MCF 10A (cell line): ENCODE results near the gene OPCML. TPM values are rescaled to one million over a fixed set of nuclear protein-coding genes. Genes with fewer than 3 reads are reported as not detected.

Experiments used
- BruUV-seq: library from RNA; stranded (reverse); fragments of 400-500 nt; replicated peaks from 2 replicates; lab custom pipeline; 2021; lab: Mats Ljungman, UMichigan
- CTCF ChIA-PET: fragments of 300-600 bp; sonication (Branson Sonifier 250); formaldehyde crosslinking; extraction: SDS; loops from one replicate; lab custom pipeline; 2021; ENCODE audit warnings: antibody characterized with exemption, inconsistent platforms; lab: Yijun Ruan, JAX
- POLR2A ChIA-PET: fragments of 300-600, 350-650 bp; sonication (Branson Sonifier 250); formaldehyde crosslinking; extraction: SDS; loops from one replicate; lab custom pipeline; 2020; ENCODE audit warnings: antibody characterized with exemption, inconsistent platforms; lab: Yijun Ruan, JAX
- DNase-seq: peaks from one replicate; pipeline ENCODE4 v3.0.0-alpha.2; 2018; ENCODE audit not compliant: unreplicated experiment
- H3K27ac Mint-ChIP-seq: one replicate; pipeline ENCODE4 v1.8.0; 2022; ENCODE audit warnings: mild to moderate bottlenecking, low read depth, mixed read lengths; ENCODE audit not compliant: unreplicated experiment
- H3K27me3 Mint-ChIP-seq: one replicate; pipeline ENCODE4 v1.8.0; 2022; ENCODE audit warnings: mixed read lengths; ENCODE audit not compliant: insufficient read depth, unreplicated experiment
- H3K36me3 Mint-ChIP-seq: one replicate; pipeline ENCODE4 v1.8.0; 2022; ENCODE audit warnings: mild to moderate bottlenecking, moderate library complexity, mixed read lengths; ENCODE audit not compliant: insufficient read depth, unreplicated experiment
- H3K4me1 Mint-ChIP-seq: one replicate; pipeline ENCODE4 v1.8.0; 2022; ENCODE audit warnings: mixed read lengths; ENCODE audit not compliant: insufficient read depth, unreplicated experiment
- H3K4me3 Mint-ChIP-seq: one replicate; pipeline ENCODE4 v1.8.0; 2022; ENCODE audit warnings: mild to moderate bottlenecking, moderate library complexity, mixed read lengths; ENCODE audit not compliant: unreplicated experiment
- H3K9me3 Mint-ChIP-seq: one replicate; pipeline ENCODE4 v1.8.0; 2022; ENCODE audit warnings: mixed read lengths; ENCODE audit not compliant: unreplicated experiment
- CTCF ChIP-seq: fragments of 200-600 bp; IDR thresholded peaks from one replicate; pipeline ENCODE4 v1.8.0; 2022; ENCODE audit warnings: antibody characterized with exemption, mild to moderate bottlenecking; ENCODE audit not compliant: unreplicated experiment
- intact Hi-C: fragments of 100-400 bp; cut with micrococcal nuclease; formaldehyde crosslinking; loops from 2 replicates; pipeline ENCODE4 v1.14.1; 2022
- total RNA-seq: library from RNA; stranded (reverse); gene quantifications from 2 replicates; pipeline ENCODE4 v1.2.3, GENCODE V29; 2022

Gene OPCML
- total RNA-seq, 1 experiment from 2014 or later: not detected

GRCh38 chr11:132576706-132577105 is 955.6 kb downstream of the OPCML start:
- Mint-ChIP-seq H3K4me1 (no peaks in the 10 kb centered on the region), H3K27ac (no peak overlapping the region), H3K4me3 (no peak overlapping the region), H3K36me3 (no peaks in the 10 kb centered on the region), H3K9me3 (peaks cover 55% of the 10 kb centered on the region), H3K27me3 (no peaks in the 10 kb centered on the region)
- intact Hi-C loops: no loop called here
- POLR2A ChIA-PET: no interaction called here
- no TSS peak for BruUV-seq
- CTCF ChIA-PET: no interaction called here
- DNase-seq: peak; percentile 68
- no peak for TF ChIP-seq CTCF

- Mint-ChIP-seq H3K36me3 (no peaks in the 10 kb centered on the region), H3K4me1 (no peaks in the 10 kb centered on the region), H3K4me3 (no peak overlapping the region), H3K27me3 (no peaks in the 10 kb centered on the region), H3K9me3 (peaks cover 61% of the 10 kb centered on the region), H3K27ac (no peak overlapping the region)
- DNase-seq: no peak
- ChIA-PET POLR2A (no interaction called here), CTCF (interaction anchor here (0.7 kb wide), 1 partner anchor 1670 kb away, joined by 4 read pairs; no protein-coding TSS in a partner anchor)
- no peak for TF ChIP-seq CTCF
- no TSS peak for BruUV-seq
- intact Hi-C loops: no loop called here
These were observed 968.0 kb downstream of the OPCML start for GRCh38 chr11:132564091-132564885.

- no peak overlapping the region for H3K27ac Mint-ChIP-seq
- no TSS peak for BruUV-seq
- H3K4me3 Mint-ChIP-seq: no peak overlapping the region
- no peak for DNase-seq
- TF ChIP-seq CTCF: no peak
- no peaks in the 10 kb centered on the region for H3K4me1 Mint-ChIP-seq
- CTCF ChIA-PET: no interaction called here
- H3K27me3 Mint-ChIP-seq: no peaks in the 10 kb centered on the region
- intact Hi-C loops: no loop called here
- H3K36me3 Mint-ChIP-seq: no peaks in the 10 kb centered on the region
- H3K9me3 Mint-ChIP-seq: peaks cover 67% of the 10 kb centered on the region
- POLR2A ChIA-PET: no interaction called here
These were observed 969.3 kb downstream of the OPCML start for GRCh38 chr11:132563050-132563449.

GRCh38 chr11:132561937-132562336 is 970.4 kb downstream of the OPCML start:
- Mint-ChIP-seq H3K27me3 (no peaks in the 10 kb centered on the region), H3K27ac (no peak overlapping the region), H3K9me3 (peaks cover 66% of the 10 kb centered on the region), H3K4me1 (no peaks in the 10 kb centered on the region), H3K36me3 (no peaks in the 10 kb centered on the region), H3K4me3 (no peak overlapping the region)
- intact Hi-C loops: no loop called here
- BruUV-seq: no TSS peak
- DNase-seq: no peak
- no peak for TF ChIP-seq CTCF
- POLR2A ChIA-PET: no interaction called here
- CTCF ChIA-PET: no interaction called here
